Measurements from ENCODE around the gene UCHL5.

UCHL5 gene, protein sequence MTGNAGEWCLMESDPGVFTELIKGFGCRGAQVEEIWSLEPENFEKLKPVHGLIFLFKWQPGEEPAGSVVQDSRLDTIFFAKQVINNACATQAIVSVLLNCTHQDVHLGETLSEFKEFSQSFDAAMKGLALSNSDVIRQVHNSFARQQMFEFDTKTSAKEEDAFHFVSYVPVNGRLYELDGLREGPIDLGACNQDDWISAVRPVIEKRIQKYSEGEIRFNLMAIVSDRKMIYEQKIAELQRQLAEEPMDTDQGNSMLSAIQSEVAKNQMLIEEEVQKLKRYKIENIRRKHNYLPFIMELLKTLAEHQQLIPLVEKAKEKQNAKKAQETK

GRCh38 chr1:193059282-193060114 is at the start of gene UCHL5, which contains the start of gene RO60:
UCHL5 (minus strand) TSS chr1:193059360; CDS start chr1:193059260, 100 bp downstream.
RO60 (plus strand) TSS chr1:193059612; CDS start chr1:193069055, 9,443 bp downstream.
- peak; percentile 94 for DNase-seq (ENCODE audit: low spot score)

DNA sequence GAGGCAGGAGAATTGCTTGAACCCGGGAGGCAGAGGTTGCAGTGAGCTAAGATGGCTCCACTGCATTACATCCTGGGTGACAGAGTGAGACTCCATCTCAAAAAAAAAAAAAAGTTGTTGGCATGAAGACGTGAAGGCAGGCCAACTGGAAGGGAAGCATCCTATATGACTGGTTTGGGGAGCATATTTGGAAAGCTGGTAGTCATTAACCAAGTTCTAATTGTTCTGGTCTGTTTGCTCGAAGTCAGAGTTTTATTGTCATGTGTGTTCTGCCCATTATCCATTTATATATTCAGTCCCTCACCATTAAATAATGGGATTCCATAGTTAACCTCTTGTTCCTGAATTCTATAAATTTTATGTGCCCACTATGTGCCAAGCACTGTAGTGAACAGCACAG is 49.3 kb upstream of the UCHL5 start:
- DNase-seq (ENCODE audit: low spot score) = no peak

- DNase-seq (ENCODE audit: low spot score) = no peak
These were observed 46.6 kb upstream of the UCHL5 start for GRCh38 chr1:193105821-193106177.

DNA sequence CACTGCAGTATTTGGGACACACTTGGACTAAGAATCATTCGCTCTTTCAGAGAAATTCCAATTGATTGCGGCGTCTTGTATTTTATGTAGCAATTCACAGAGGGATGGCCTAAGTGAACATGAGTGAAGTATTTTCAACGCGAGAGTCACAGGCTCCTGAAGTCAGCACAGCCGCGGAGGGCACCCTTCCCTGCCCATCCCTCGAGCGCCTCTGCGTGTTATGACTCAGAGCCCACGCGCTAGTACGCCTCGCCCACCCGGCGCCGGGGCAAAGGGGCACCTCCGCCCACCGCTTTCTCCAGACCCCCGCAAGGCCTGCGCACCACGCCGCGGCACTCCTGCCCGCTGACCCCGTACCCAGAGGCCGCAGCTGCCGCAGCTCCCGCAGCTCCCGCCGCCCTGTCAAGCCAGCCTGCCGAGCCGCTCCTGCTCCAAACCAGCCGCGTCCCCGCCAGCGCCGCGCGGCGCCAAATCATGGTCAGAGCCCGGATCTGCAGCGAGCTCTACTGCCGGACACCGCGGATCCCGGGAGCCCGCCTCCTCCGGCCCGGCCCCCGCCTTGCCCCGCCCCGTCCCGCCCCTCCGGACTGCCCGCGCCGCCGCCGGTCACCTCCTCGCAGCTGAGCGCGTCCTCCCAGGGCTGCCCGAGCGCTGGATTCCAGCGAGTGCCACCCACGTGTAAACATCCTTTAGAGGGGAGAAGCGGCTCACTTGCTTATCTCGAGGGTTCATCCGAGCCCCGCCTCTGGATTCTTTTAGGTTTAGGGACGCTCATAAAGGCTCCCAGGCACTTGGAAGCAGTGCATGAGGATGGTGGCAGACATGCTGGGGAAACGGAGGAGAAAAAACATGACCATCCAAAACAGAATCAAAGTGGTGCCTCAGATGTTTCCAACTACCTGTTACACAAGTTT is 46.0 kb upstream of the UCHL5 start, which contains the start of gene GLRX2:
GLRX2 (minus strand) TSS at position 508 of the 914 bp plus-strand sequence; CDS start at position 476, 32 bp downstream.
- DNase-seq (ENCODE audit: low spot score) = peak; percentile 44

DNA sequence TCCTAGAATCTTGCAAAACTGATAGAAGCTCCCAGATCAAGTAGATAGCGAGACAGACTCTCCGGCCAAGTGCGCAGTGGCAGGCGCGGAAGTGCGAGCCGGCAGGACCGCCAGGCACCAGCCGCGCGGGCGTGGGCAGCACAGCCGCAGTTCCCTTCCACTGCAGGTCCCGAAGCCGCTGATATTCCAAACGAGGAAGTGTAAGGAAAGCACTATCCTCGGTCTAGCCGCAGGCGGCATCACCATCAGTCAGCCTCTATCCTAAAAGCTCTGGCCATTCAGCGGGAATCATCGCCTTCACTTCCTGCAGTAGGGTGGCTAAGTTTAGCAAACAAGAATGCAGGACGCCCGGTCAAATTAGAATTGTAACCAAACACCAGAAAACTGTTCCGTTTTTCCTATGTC is 45.3 kb upstream of the UCHL5 start:
- DNase-seq (ENCODE audit: low spot score) = no peak

DNA sequence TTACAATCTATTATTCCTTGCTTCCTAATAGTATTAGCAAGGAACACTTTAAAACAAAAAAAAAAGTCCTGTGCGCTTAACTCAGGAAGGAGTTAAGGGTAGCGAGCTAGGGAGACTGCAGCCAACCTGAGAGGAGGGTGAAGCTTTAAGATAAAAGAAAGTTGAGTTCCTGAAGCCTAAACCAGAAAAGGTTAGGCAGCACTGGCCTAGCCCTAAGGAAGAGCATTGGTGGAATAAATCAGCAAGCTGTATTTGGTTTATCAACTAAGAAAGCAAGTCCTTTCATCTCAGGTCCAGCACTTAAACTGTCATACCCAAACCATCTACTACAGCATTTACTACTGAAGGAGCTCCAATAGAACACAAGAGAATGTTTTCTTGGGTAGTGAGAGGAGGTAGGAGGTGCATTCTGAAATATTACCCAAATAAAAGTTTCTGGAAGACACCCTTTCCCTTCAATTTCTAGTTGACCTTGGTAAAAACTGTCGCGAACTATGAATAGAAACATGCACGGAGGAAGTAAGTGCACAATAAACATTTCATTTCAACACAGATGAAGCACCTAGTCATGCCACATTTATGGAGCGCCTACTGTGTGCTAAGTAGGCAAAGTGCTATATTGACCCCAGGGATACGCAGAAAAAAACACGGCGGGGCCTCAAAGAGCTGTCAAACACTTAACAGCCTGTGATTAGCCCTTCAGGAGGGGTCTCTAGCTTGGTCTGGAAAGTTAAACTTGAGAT is 44.8 kb upstream of the UCHL5 start:
- DNase-seq (ENCODE audit: low spot score) = no peak

GRCh38 chr1:193102662-193103061 is 43.5 kb upstream of the UCHL5 start:
- no peak for DNase-seq (ENCODE audit: low spot score)

- DNase-seq (ENCODE audit: low spot score) = no peak
These were observed 35.0 kb upstream of the UCHL5 start for GRCh38 chr1:193094112-193094511.

GRCh38 chr1:193090865-193091264 is 31.7 kb upstream of the UCHL5 start:
- no peak for DNase-seq (ENCODE audit: low spot score)

DNA sequence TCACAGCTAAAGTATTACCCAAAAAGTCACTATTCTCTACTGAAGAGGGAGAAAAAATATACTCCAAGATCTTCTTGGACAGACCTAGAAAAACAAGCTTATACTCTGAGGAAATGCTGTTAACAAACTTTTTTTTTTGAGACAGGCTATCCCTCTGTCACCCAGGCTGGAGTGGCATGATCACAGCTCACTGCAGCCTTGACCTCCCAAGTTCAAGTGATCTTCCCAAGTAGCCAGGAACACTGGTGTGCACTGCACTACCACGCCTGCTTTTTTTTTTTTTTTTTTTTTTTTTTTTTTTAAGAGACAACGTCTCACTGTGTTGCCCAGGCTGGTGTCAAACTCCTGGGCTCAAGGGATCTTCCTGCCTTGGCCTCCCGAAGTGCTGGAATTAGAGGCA is 28.7 kb upstream of the UCHL5 start:
- DNase-seq (ENCODE audit: low spot score) = no peak

- DNase-seq (ENCODE audit: low spot score) = no peak
These were observed 27.2 kb upstream of the UCHL5 start for GRCh38 chr1:193086342-193086741.

- DNase-seq (ENCODE audit: low spot score) = no peak
These were observed 26.1 kb upstream of the UCHL5 start for GRCh38 chr1:193085263-193085662.

GRCh38 chr1:193083365-193084088 is 24.4 kb upstream of the UCHL5 start:
- no peak for DNase-seq (ENCODE audit: low spot score)

DNA sequence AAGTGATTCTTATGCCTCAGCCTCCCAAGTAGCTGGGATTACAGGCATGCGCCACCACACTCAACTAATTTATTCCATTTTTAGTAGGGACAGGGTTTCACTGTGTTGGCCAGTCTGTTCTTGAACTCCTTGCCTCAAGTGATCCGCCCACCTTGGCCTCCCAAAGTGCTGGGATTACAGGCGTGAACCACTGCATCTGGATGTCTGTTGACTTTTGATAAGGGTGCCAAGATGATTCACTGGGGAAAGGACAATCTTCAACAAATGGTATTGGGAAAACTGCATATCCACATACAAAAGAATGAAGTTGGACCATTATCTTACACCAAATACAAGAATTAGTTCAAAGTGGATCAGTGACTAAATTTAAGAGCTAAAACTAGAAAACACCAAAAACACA is 20.0 kb upstream of the UCHL5 start:
- no peak for DNase-seq (ENCODE audit: low spot score)

GRCh38 chr1:193077991-193078390 is 18.8 kb upstream of the UCHL5 start:
- no peak for DNase-seq (ENCODE audit: low spot score)

DNA sequence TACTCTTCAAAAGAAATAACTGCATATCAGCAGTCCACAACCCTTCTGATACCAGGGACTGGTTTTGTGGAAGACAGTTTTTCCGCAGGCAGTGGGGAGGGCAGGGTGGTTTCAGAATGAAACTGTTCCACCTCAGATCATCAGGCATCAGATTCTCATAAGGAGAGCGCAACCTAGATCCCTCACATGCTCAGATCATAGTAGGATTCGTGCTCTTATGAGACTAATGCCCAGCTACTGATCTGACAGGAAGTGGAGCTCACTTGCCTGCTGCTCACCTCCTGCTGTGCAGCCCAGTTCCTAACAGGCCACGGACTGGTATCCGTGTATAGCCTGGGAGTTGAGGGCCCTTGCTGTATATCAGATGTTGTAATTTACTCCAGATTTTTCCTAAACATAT is 11.8 kb upstream of the UCHL5 start:
- DNase-seq (ENCODE audit: low spot score) = no peak

DNA sequence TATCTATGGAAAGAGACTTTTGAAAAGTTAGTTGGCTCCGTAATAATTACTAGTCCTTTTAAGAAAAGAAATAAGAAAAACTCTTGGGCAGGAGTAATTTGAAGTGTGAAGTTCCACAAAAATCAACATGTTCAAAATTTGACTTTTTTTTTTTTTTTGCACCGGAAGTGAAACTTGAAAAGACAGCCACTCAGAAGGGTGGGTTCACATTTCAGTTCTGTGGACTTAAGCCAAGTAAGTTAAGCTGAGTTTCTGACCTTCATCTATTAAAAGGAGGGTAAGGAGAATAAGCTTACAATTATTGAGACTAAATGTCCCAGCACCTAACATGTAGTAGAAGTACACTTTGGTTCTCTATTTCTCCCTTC is 11.2 kb upstream of the UCHL5 start:
- no peak for DNase-seq (ENCODE audit: low spot score)

DNA sequence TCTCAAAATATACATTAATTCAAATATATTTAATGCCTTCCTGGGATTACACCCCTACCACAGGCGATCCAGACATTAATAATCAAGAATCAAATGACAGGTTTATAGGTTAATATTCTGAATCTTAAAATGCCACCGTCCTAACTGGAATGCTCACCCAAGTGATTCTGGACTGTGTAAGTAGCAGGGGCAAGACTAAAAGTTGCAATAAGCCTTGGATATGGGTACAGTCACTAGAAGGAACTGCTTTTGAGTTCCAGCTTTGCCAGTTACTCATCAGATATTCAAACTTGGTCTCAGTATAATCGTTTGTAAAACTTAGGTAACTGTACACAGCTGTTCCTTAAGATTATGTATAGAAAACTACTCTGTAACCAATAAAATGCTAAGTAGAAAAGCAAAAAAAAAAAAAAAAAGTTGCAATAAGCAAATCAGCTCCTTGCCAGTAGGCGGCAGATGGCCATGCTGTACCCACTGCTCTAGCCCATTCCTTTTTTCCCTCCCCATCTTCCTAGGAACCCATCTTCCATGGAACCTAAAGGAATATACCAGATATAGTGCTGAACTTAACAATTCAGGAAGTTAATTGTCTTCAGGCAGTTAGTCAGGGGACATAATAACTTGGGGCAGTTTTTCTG is 10.7 kb upstream of the UCHL5 start:
- DNase-seq (ENCODE audit: low spot score) = no peak

- DNase-seq (ENCODE audit: low spot score) = no peak
These were observed 8.9 kb upstream of the UCHL5 start for GRCh38 chr1:193068013-193068412.

GRCh38 chr1:193066606-193067005 is 7.4 kb upstream of the UCHL5 start:
- DNase-seq (ENCODE audit: low spot score) = no peak

All from CD4-positive, alpha-beta T cell treated with Interleukin-6 at 100 ng/mL for 8 hours (primary cell).